GM15510 (cell line): ENCODE data around the gene MGAT5.

Experiments used
- POLR2A ChIP-seq: IDR thresholded peaks from 3 replicates; pipeline ENCODE4 v1.6.1; 2011; ENCODE audit warnings: borderline replicate concordance; ENCODE audit not compliant: insufficient read length; ENCODE audit errors: extremely low read depth

MGAT5 gene

DNA sequence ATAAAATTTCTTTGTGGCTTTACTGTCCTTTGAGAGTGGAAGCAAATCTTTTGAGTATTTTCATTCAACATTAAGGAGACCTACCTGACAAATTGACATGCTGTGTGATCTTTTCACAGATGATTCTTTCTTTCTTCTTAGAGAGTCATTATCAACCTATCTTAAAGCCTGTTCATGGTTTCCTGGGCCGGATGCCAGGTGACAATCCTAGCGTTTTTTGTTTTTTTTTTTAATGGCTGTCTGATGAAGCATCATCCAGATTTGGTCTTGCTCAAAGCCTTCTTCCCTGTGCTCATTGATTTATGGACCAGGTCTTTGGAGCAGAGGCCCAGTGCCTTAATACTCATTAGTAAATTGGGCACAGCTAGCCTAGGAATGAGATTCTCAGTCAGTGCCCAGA is 9.8 kb upstream of the MGAT5 start:
- TF ChIP-seq POLR2A: no peak

DNA sequence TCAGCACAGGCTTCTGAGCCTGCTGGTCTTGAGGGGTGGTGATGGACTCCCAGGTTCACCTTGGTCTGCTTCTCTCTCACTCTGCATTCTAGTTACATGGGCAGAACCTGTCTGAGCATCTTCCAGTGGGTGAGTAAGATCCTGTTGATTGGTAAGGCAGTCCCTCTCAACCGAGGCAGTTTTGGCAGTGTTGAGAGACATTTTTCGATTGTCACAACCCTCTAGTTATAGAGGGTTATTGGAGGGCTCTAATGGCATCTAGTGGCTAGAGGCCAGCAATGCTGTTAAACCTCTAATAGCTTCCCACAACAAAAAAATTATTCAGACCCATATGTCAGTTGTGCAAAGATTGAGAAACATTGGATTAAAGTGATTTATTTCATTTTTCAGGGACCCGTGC is 9.3 kb upstream of the MGAT5 start:
- no peak for TF ChIP-seq POLR2A

DNA sequence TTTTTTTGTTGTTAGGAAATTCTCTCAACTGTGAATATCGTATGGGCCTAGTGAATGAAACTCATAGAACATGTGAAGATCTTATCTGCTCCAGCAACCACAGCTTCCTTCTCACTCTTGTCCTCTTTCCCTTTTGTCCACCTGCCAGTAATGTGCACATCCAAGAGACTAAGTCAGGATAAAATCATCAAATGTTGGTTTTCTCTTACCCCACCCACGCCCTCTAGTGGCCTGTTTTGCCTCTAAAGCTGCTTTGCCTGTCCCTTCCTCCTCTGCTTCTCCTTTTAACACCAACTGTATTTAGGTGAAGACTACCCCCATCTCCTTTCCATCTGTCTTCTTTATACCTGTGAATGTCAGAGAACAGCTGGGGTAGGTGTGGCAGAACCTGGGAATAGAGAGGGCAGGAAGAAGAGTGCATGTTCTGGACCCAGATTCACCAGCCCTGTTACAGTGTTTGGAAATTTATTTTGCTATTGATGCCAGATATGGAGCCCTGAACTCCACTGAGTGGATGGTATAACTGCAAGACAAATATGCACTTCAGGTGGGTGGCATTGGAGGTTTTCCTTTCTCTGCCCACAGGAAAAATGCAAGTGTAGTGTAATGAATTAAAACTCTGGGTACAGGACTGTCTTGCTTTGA is 8.4 kb upstream of the MGAT5 start:
- TF ChIP-seq POLR2A: no peak

DNA sequence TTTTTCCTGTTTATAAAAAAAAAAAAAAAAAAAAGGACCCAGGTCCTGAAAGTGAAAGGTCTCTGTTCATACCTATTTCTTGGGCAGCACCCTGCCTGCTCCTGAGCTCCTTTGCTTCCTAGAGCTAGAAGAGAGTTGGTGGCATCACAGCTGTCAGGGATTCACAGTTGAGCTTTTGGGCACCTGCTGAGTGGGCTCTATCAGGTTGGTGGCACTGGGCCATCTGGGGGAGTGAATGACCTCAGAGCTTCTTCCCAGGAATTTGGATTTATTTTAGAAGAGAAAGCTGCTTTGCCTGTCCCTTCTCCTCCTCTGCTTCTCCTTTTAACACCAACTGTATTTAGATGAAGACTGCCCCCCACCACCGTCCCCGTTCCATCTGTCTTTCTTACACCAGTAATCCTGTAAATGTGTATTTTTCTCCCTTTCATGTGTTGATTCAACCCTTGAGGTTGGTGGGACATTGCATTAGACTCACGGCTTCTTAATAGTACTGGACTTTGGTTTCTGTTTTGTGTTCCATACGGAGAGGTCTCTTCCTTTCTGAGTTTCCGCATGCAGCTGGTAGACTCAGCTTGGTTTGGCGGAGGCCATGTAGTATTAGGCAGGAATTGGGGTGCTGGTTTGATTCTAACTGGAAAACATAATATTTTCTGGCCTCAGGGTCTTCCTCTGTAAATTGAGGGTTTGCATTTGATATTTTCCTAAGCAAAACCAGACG is 7.6 kb upstream of the MGAT5 start:
- no peak for TF ChIP-seq POLR2A

DNA sequence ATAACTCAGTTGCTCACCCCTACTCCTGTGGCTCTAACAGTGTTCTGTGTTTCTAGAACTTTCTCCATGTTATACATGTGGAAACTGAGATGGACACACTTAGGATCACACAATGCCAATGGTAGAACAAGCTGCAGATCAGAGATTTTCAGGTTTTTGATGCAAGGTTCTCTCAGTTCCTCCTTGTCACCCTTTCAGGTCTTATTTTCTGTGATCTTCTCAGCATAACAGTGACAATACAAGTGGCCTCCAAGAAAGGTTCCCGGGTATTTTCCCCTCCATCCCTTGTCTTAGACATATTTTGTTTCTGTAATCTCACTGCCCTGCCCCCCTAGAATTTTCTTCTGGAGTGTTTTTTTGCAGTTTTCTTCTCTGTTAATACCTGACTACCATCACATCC is 6.2 kb upstream of the MGAT5 start:
- no peak for TF ChIP-seq POLR2A

DNA sequence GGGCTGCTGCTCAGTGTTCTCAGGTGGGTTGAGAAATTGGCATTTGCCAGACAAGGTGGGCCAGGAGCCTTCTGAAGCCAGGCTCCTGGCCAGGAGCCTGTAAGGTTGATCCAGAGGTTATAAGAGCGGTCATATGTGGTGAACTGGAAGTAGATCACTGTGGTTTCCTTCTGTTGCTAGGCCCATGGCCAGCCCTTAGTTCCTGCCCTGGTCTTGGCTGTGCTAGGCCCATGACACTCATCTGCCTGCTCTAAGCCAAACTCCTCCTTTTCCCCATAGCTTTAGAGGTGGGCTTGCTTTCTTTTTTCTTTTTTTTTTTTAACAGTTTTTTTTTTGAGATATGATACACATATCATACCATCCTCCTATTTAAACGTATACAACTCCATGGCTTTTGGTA is 5.0 kb upstream of the MGAT5 start:
- TF ChIP-seq POLR2A: no peak

DNA sequence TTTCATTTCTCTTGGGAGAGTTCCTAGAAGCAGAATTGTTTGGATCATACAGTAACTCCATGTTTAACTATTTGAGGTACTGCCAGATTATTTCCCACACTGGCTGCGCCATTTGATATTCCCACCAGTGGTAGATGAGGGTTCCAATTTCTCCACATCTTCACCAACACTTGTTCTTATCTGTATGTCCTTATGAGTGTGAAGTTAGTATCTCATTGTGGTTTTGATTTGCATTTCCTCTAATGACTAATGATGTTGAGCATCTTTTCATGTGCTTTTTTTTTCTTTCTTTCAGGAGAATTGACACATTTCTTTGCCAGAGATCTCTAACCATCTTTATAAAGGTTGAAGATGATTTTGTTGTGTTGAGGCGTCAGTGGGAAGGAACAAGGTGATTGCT is 4.1 kb upstream of the MGAT5 start:
- TF ChIP-seq POLR2A: no peak

DNA sequence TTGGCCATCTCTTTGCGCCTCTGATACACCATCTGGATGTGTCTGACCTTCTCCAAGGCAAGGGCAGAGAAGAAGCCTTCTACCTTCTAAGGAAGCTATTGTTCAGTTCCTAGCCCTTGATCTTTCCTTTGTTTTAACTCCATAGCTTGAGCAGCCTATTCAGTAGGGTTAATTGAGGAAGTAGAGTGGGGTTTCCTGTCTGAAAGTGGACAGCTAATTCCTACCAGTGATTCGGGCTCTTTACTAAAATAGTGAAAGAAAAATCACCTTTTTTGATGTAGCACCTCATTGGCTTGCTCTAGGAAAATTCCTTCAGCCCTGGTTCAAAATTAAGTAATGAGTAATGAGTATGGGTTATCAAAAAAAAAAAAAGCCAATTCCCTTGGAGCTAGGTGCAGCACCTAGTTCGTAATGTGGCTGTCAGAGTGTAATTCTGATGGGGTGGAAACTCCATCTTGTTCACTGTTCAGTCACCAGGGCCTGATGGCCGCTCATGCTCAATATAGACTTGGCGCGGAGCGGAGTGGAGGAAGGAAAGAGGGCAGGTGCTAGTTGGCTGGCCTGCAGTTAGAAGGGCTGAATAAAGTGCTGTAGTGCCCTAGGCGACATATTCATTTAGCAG is 2.9 kb upstream of the MGAT5 start:
- no peak for TF ChIP-seq POLR2A

DNA sequence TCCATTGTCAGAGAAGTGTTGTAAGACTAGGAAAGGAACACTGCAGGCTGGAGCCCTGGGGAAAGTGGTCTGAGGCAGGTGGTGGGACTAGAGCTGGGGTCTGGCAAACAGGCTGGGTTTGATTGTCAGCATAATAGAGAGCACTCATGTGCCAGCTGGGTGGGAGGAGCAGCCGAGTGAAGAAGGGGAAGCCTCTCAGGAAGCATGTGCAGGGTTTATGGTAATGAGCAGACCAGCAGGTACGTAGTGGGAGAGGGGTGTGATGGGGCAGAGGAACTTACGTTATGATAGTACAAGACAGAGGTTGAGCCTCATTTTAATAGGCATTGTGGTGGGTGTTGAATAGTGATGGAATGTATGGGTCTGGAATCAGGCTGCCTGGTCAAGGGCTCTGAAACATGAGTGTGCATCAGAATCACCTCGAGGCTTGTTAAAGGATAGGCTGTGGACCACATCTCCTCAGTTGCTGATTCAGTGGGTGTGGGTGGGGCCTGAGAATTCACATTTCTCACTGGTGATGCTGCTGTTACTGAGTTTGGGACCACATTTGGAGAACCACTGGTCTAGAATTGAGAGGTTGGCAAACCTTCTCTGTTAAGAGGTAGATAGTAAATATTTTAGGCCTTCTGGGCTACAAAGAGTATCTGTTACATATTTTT is 1.7 kb upstream of the MGAT5 start:
- no peak for TF ChIP-seq POLR2A

DNA sequence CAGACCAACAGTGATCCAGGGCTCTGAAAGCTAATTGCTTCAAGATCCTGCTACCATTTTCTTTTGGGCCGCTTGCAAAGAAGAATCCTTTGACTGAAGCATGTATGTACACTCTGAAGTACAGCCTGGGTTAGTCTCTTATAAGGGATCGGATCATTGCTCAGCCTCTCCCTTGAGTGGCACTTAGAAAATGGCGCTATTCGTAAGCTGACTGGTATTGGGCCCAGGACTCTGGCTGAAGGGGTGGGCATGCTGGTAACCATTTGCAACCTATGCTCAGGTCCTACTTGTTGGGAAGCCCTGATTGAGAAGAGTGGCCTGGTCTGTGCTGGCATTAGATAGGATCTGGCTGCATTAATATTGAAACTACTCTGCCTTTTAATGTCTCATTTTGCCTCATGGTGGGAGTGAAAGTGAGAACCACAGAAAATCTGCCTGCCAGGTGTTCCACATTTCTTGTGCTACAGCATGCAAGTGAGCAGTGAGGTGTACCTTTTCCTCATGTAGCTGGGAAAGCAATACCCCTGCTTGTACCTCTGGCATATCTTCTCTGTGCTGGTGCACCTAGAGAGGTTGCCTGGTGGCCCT is 661 bp upstream of the MGAT5 start:
- no peak for TF ChIP-seq POLR2A

DNA sequence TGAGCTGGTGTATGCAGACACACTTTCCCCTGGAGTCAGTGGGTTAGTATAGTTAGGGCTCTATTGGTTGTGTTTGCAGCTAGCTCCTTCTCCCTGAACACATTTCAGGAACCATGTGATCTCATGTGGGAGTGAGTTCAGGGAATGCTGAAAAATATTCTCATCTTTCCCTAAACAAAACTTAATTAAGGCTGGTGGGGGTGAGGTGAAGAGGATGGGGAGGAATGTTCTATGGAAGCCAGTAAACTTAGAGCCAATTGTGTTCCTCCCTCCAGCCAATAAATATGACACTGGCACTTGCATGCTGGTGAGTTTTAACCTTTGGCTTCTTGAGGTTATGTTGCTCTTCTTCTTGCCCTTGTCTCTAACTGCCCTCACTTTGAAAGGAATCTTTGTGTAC is 952 bp downstream of the MGAT5 start:
- TF ChIP-seq POLR2A: no peak

DNA sequence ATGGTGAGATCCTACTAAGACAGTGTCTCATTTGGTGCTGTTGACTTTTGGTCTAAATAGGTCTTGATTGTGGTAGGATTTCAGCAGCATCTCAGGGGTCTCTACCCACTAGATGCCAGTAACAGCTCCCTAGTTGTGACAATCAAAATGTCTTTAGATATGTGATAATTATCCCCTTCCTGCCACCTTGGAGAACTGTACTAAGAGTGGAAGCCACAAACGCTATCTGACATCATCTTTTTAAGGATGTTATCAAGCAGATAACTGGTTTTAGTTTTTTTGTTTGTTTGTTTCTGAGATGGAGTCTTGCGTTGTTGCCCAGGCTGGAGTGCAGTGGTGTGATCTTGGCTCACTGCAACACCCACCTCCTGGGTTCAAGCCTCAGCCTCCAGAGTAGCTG is 3.1 kb downstream of the MGAT5 start:
- TF ChIP-seq POLR2A: no peak

DNA sequence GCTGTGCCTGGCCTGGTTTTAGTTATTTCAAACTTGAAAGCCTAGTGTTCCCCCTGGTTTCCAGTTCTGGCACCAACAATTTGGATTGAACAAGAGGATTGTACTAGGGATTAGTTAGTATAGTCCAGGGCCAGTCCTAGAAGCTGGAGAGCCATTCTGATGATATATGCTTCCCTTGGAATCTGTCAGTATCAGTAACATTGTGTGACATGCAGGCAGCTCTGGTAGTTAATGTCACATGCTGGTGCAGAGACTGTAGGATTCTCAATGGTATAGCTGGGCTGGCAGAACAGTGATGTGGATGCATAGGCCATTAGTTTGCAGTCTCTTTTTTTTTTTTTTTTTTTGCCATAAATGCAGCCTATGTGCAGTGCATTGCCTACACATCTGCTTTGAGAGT is 3.6 kb downstream of the MGAT5 start:
- TF ChIP-seq POLR2A: no peak

DNA sequence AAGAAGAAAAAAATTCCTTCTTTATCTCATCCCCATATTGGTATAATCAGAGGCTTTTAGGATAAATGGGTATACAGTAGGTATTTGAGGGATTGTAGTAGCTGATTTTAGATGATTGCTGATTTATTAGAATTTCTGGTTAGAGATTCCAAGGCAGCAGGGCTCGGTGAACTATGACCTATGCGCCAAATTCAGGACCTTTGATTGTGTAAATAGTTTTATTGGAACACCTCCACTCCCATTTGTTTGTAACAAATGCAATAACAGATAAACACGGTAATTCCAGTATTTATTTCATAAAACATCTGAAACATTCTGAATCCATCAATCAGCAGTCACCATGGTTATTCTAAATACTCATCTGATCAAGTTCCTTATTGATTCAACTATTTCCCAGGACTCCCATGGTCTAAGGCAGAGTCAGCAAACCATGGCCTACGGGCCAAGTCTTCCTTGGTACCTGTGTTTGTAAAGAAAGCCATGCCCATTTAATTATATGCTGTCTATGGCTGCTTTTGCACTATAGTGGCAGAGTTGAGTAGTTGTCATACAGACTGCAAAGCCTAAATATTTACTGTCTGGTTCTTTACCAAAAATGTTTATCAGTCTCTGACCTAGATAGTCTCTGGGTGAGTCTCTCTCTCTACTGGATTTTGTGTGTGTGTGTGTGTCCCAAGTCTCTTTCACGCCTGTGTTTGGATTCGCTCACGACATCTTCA is 4.3 kb downstream of the MGAT5 start:
- no peak for TF ChIP-seq POLR2A
